ENCODE data around the gene TMEM72. TPM values are rescaled to one million over a fixed set of nuclear protein-coding genes. Genes with fewer than 3 reads are reported as not detected.

Gene TMEM72
- total RNA-seq, 1 donor from 2014 or later, result not detected

DNA sequence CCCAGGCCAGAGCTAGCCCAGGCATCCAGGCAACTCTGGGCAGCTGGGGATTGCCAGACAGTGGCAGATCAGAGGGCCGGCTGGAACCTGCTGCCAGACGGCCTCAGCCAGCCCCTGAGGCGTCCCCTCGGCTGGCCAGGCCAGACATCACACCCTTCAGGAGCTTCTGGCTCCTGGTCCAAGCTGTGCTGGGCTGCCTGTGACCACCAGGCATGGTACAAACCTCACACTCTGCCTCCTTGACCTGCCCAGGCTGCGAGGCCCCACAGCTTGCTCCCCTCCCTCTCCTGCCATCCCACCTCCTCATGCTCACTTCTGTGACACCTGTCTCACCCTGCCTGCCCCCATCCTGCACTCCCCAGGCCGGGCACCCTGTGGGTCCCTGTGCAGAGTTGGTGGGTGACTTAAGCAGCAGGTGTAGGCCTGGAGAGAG is 61.8 kb downstream of the TMEM72 start:
- H3K36me3 Mint-ChIP-seq (ENCODE audit: low read depth, unreplicated experiment), result peaks cover 17% of the 10 kb centered on the region
- peaks cover 2% of the 10 kb centered on the region for H3K9me3 Mint-ChIP-seq (ENCODE audit: unreplicated experiment)
- no peaks in the 10 kb centered on the region for H3K9me3 ChIP-seq (ENCODE audit: insufficient read depth, low read depth, low read length)
- H3K27ac ChIP-seq (ENCODE audit: low read depth, low read length), result no peak overlapping the region
- no peaks in the 10 kb centered on the region for H3K36me3 ChIP-seq (ENCODE audit: insufficient read depth, low read length)
- DNase-seq (ENCODE audit: low read depth), result no peak
- no peak overlapping the region for H3K9ac ChIP-seq (ENCODE audit: low read length)
- no peak overlapping the region for H3K4me2 ChIP-seq (ENCODE audit: low read length)
- peaks cover 39% of the 10 kb centered on the region for H3K4me1 Mint-ChIP-seq (ENCODE audit: low read depth, unreplicated experiment)
- no peak for TF ChIP-seq EZH2 (IDR thresholded peaks at IDR 0.05; ENCODE audit: insufficient read depth, low read length)
- TF ChIP-seq, protein P1, sequence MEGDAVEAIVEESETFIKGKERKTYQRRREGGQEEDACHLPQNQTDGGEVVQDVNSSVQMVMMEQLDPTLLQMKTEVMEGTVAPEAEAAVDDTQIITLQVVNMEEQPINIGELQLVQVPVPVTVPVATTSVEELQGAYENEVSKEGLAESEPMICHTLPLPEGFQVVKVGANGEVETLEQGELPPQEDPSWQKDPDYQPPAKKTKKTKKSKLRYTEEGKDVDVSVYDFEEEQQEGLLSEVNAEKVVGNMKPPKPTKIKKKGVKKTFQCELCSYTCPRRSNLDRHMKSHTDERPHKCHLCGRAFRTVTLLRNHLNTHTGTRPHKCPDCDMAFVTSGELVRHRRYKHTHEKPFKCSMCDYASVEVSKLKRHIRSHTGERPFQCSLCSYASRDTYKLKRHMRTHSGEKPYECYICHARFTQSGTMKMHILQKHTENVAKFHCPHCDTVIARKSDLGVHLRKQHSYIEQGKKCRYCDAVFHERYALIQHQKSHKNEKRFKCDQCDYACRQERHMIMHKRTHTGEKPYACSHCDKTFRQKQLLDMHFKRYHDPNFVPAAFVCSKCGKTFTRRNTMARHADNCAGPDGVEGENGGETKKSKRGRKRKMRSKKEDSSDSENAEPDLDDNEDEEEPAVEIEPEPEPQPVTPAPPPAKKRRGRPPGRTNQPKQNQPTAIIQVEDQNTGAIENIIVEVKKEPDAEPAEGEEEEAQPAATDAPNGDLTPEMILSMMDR (IDR thresholded peaks at IDR 0.05; ENCODE audit: insufficient read depth, low read depth, low read length), result no peak
- H2AFZ ChIP-seq (ENCODE audit: low read depth, low read length), result no peak overlapping the region
- H3K4me3 Mint-ChIP-seq (ENCODE audit: unreplicated experiment), result no peak overlapping the region
- no peak overlapping the region for H3K27ac Mint-ChIP-seq (ENCODE audit: unreplicated experiment)
- H4K20me1 ChIP-seq (ENCODE audit: insufficient read depth, low read length), result no peaks in the 10 kb centered on the region
- H3K27me3 ChIP-seq (ENCODE audit: insufficient read depth, low read length), result no peaks in the 10 kb centered on the region
- no peaks in the 10 kb centered on the region for H3K27me3 Mint-ChIP-seq (ENCODE audit: low read depth, unreplicated experiment)
- H3K4me3 ChIP-seq (ENCODE audit: insufficient read depth, low read depth, low read length), result no peak overlapping the region
- H3K4me1 ChIP-seq (ENCODE audit: insufficient read depth, low read length), result peaks cover 25% of the 10 kb centered on the region
- no peaks in the 10 kb centered on the region for H3K79me2 ChIP-seq (ENCODE audit: insufficient read depth, low read length)
- FAIRE-seq, result no peak

DNA sequence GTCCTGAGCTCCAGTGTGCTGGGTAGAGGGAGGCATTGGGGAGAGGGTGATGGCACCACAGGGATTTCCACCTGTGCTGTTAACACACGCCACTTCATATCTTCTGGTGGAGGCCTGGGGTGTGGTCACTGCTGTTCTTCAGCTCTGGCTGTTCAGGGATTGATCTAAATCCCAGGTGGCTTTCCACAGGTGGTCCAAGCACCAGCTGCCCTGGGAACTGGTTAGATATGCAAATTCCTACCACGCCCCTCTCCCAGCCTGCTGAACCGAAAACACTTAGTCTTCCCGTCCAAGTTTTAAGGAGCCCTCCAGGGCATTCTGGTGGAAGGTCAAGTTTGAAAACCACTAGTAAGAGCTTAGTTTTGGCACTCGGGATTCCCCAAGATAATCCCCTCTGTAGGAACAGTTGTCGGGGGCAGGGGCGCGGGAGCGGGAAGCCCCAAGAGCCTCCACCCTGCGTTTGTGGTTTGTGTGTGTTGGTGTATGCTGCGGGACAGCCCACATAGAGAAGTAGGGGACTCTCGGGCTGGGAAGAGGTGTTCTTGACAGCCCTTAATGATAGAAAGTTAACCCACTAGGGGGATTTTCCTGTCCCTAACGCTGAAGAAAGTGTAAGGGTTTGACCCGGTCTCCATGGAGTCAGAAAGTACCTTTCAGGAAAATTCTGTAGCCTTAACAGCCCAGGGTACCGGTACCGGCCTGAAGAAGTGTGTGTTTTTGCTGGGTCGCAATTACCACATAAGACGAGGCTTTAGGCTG is 62.4 kb downstream of the TMEM72 start:
- TF ChIP-seq, protein P1 (IDR thresholded peaks at IDR 0.05; ENCODE audit: insufficient read depth, low read depth, low read length), result no peak
- TF ChIP-seq EZH2 (IDR thresholded peaks at IDR 0.05; ENCODE audit: insufficient read depth, low read length), result no peak
- no peak overlapping the region for H3K4me3 ChIP-seq (ENCODE audit: insufficient read depth, low read depth, low read length)
- no peak for FAIRE-seq
- Mint-ChIP-seq H3K4me1 (ENCODE audit: low read depth, unreplicated experiment) (peaks cover 42% of the 10 kb centered on the region), H3K4me3 (ENCODE audit: unreplicated experiment) (no peak overlapping the region), H3K27ac (ENCODE audit: unreplicated experiment) (no peak overlapping the region), H3K9me3 (ENCODE audit: unreplicated experiment) (peaks cover 2% of the 10 kb centered on the region), H3K36me3 (ENCODE audit: low read depth, unreplicated experiment) (peaks cover 17% of the 10 kb centered on the region), H3K27me3 (ENCODE audit: low read depth, unreplicated experiment) (no peaks in the 10 kb centered on the region)
- H3K4me1 ChIP-seq (ENCODE audit: insufficient read depth, low read length), result peaks cover 30% of the 10 kb centered on the region
- no peaks in the 10 kb centered on the region for H3K27me3 ChIP-seq (ENCODE audit: insufficient read depth, low read length)
- no peaks in the 10 kb centered on the region for H3K79me2 ChIP-seq (ENCODE audit: insufficient read depth, low read length)
- no peak overlapping the region for H3K27ac ChIP-seq (ENCODE audit: low read depth, low read length)
- H3K4me2 ChIP-seq (ENCODE audit: low read length), result no peak overlapping the region
- no peaks in the 10 kb centered on the region for H3K9me3 ChIP-seq (ENCODE audit: insufficient read depth, low read depth, low read length)
- H3K36me3 ChIP-seq (ENCODE audit: insufficient read depth, low read length), result no peaks in the 10 kb centered on the region
- H4K20me1 ChIP-seq (ENCODE audit: insufficient read depth, low read length), result no peaks in the 10 kb centered on the region
- no peak overlapping the region for H3K9ac ChIP-seq (ENCODE audit: low read length)
- H2AFZ ChIP-seq (ENCODE audit: low read depth, low read length), result no peak overlapping the region
- DNase-seq (ENCODE audit: low read depth), result no peak

DNA sequence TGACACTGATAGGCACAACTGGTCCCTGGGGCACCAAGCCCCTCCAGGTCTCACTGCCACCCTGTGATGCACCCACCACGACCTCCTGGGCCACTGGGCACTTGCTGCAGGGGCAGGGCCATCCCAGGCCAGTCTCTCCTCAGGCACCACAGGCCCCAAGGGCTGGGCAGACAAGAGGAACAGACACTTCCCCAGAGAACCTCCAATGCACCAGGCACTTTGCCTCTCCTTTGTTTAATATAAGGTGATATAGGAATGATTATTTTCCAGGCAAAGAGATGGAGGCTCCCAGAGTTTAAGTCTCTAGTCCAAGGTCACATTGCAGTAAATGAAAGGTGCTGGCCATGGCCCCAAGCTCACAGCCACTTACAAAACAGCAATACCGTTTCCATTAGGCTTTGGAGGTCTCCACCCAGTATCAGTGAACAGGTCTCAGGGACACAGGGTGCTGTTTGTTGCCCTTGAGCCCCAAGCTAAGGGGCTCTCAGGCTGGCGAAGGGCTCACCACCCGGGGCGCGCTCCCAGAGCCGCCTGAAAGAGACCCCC is 63.0 kb downstream of the TMEM72 start:
- TF ChIP-seq, protein P1 (IDR thresholded peaks at IDR 0.05; ENCODE audit: insufficient read depth, low read depth, low read length), result no peak
- no peak for TF ChIP-seq EZH2 (IDR thresholded peaks at IDR 0.05; ENCODE audit: insufficient read depth, low read length)
- FAIRE-seq (no peak), DNase-seq (ENCODE audit: low read depth) (no peak)
- H3K9me3 Mint-ChIP-seq (ENCODE audit: unreplicated experiment), result peaks cover 2% of the 10 kb centered on the region
- no peak overlapping the region for H3K4me3 Mint-ChIP-seq (ENCODE audit: unreplicated experiment)
- peak overlapping the region; percentile 34 for H3K27ac Mint-ChIP-seq (ENCODE audit: unreplicated experiment)
- Histone ChIP-seq H3K36me3 (ENCODE audit: insufficient read depth, low read length) (no peaks in the 10 kb centered on the region), H3K4me1 (ENCODE audit: insufficient read depth, low read length) (peaks cover 36% of the 10 kb centered on the region), H2AFZ (ENCODE audit: low read depth, low read length) (peak overlapping the region; percentile 98), H3K79me2 (ENCODE audit: insufficient read depth, low read length) (no peaks in the 10 kb centered on the region), H3K4me2 (ENCODE audit: low read length) (peak overlapping the region; percentile 91), H3K9me3 (ENCODE audit: insufficient read depth, low read depth, low read length) (no peaks in the 10 kb centered on the region), H3K4me3 (ENCODE audit: insufficient read depth, low read depth, low read length) (peak overlapping the region; percentile 57), H4K20me1 (ENCODE audit: insufficient read depth, low read length) (no peaks in the 10 kb centered on the region), H3K27me3 (ENCODE audit: insufficient read depth, low read length) (no peaks in the 10 kb centered on the region), H3K27ac (ENCODE audit: low read depth, low read length) (no peak overlapping the region), H3K9ac (ENCODE audit: low read length) (peak overlapping the region; percentile 80)
- H3K36me3 Mint-ChIP-seq (ENCODE audit: low read depth, unreplicated experiment), result peaks cover 17% of the 10 kb centered on the region
- peaks cover 44% of the 10 kb centered on the region for H3K4me1 Mint-ChIP-seq (ENCODE audit: low read depth, unreplicated experiment)
- no peaks in the 10 kb centered on the region for H3K27me3 Mint-ChIP-seq (ENCODE audit: low read depth, unreplicated experiment)
